GM23248 (cell line): Measurements from ENCODE around the gene MYRIP. TPM values are rescaled to one million over a fixed set of nuclear protein-coding genes. Genes with fewer than 3 reads are reported as not detected.
"Not testable (repeated sequence)": the region's sequence is repeated elsewhere in the genome, so short reads cannot be mapped to it uniquely, and the experiment has no call there.

Source experiments
- DNase-seq: peaks from one replicate; pipeline ENCODE4 v3.0.0-alpha.2; 2015
- H2AFZ ChIP-seq: fragments of 200-600 bp; sonication (generic); 2 replicates; pipeline ENCODE4 v1.6.1; 2016; ENCODE audit warnings: antibody characterized with exemption
- H3F3A ChIP-seq: fragments of 200-600 bp; sonication (generic); 2 replicates; pipeline ENCODE4 v1.6.1; 2016; ENCODE audit warnings: mild to moderate bottlenecking, antibody characterized with exemption, mixed run types; ENCODE audit not compliant: insufficient read depth
- H3K27ac ChIP-seq: fragments of 200-600 bp; sonication (generic); 2 replicates; pipeline ENCODE4 v1.5.1; 2016; ENCODE audit warnings: mild to moderate bottlenecking
- H3K27me3 ChIP-seq: fragments of 200-600 bp; sonication (generic); replicated peaks from 2 replicates; pipeline ENCODE4 v1.6.1; 2016; ENCODE audit warnings: mild to moderate bottlenecking; ENCODE audit not compliant: insufficient read depth
- H3K36me3 ChIP-seq: fragments of 200-600 bp; sonication (generic); 2 replicates; pipeline ENCODE4 v1.6.1; 2016; ENCODE audit warnings: low read depth, mild to moderate bottlenecking
- H3K4me1 ChIP-seq: fragments of 200-600 bp; sonication (generic); 2 replicates; pipeline ENCODE4 v1.6.1; 2016; ENCODE audit warnings: mild to moderate bottlenecking; ENCODE audit not compliant: insufficient read depth
- H3K4me2 ChIP-seq: fragments of 200-600 bp; sonication (generic); one replicate; pipeline ENCODE4 v1.6.1; 2016; ENCODE audit warnings: mild to moderate bottlenecking; ENCODE audit not compliant: unreplicated experiment
- H3K4me3 ChIP-seq: fragments of 200-600 bp; sonication (generic); 2 replicates; pipeline ENCODE4 v1.5.1; 2016; ENCODE audit warnings: mild to moderate bottlenecking
- H3K79me2 ChIP-seq: fragments of 200-600 bp; sonication (generic); 2 replicates; pipeline ENCODE4 v1.6.1; 2016; ENCODE audit warnings: mild to moderate bottlenecking; ENCODE audit not compliant: insufficient read depth
- H3K9ac ChIP-seq: fragments of 200-600 bp; sonication (generic); 2 replicates; pipeline ENCODE4 v1.6.1; 2016; ENCODE audit warnings: mild to moderate bottlenecking
- H3K9me2 ChIP-seq: fragments of 200-600 bp; sonication (generic); 2 replicates; pipeline ENCODE4 v1.6.1; 2016; ENCODE audit warnings: mixed run types, mild to moderate bottlenecking, moderate library complexity; ENCODE audit not compliant: insufficient read depth
- H3K9me3 ChIP-seq: fragments of 200-600 bp; sonication (generic); one replicate; pipeline ENCODE4 v1.6.1; 2017; ENCODE audit warnings: low read depth
- H4K20me1 ChIP-seq: fragments of 200-600 bp; sonication (generic); 2 replicates; pipeline ENCODE4 v1.6.0; 2016; ENCODE audit not compliant: insufficient read depth
- EZH2 ChIP-seq: fragments of 200-600 bp; sonication (generic); IDR thresholded peaks from 2 replicates; pipeline ENCODE4 v1.6.1; 2018; ENCODE audit warnings: antibody characterized with exemption, mild to moderate bottlenecking; ENCODE audit not compliant: insufficient read depth, poor library complexity, severe bottlenecking
- EZH2phosphoT487 ChIP-seq: fragments of 200-600 bp; sonication (generic); IDR thresholded peaks from 2 replicates; pipeline ENCODE4 v1.6.1; 2018; ENCODE audit warnings: antibody characterized with exemption, moderate library complexity, mild to moderate bottlenecking, low read depth; ENCODE audit not compliant: insufficient read depth
- WGBS, 2 experiments: methylation state at CpG; one replicate each; pipeline ENCODE4 v1.1.6; 2015 to 2017; ENCODE audit warnings: low lambda C conversion rate in 2 of 2, low coverage in 1 of 2; ENCODE audit errors: missing lambda C conversion rate in 2 of 2; 5-methylcytosine and 5-hydroxymethylcytosine counted together
- in situ Hi-C: fragments of 300-500 bp; cut with MboI; formaldehyde crosslinking; loops from 2 replicates; pipeline ENCODE4 v1.15.0; 2020
- polyA plus RNA-seq: library from polyadenylated mRNA; unstranded; fragments of >200 nt; fragmentation: Nextera tagmentation; extraction: Ambion mirVana; gene quantifications from 2 replicates; pipeline ENCODE4 v1.2.1, GENCODE V29; 2016
- total RNA-seq: library from RNA; depleted of rRNA; stranded (reverse); fragments of >200 nt; shearing (Covaris generic); gene quantifications from 2 replicates; pipeline ENCODE4 v1.2.3, GENCODE V29; 2014

MYRIP gene
- total and polyA plus RNA-seq, 2 experiments from 2014 or later = 0.11 to 0.32 TPM

DNA sequence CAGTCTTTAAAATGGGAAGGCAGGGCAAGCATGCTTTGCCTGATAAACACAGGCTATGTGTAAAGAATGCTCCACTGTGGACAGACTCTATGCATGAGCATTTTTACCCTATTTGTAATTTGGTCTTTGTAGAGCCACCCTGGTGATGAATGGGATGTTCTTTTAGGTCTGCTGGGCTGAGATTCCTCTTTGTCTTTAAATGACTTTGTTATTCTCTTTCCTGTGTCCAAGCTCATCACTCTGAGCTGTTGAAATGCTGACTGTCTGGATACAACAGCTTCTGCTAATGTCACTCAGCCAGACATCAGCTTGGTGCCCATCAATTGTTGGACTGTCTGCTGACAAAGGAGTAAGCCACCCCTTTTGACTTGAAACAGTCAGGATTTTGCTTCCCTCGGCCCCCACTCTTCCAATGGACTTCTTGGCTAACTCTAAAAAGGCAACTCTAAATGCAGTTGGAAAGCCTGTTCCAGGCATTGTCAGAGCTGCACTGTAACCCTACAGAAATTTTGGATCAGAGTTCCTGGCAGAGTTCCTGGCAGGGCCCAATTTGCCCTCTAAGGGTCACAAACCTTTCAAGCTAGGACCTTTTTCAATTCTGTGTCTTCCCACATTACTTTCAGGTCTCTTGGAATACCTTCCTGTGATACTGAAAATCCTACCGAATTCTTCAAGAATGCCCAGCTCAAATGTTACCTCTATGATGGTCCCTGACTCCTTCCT lies 459.6 kb downstream of the MYRIP start:
- no peak for DNase-seq

GRCh38 chr3:40278791-40279190 lies 469.4 kb downstream of the MYRIP start:
- TF ChIP-seq EZH2phosphoT487 = no peak
- no peak for TF ChIP-seq EZH2
- no peak overlapping the region for H3K4me3 ChIP-seq
- no peaks in the 10 kb centered on the region for H4K20me1 ChIP-seq
- H3K9me2 ChIP-seq = no peaks in the 10 kb centered on the region
- in situ Hi-C loops = no loop called here
- no peak overlapping the region for H3K27ac ChIP-seq
- H2AFZ ChIP-seq = no peak overlapping the region
- H3K36me3 ChIP-seq = no peaks in the 10 kb centered on the region
- H3K27me3 ChIP-seq = no peaks in the 10 kb centered on the region
- no peak for DNase-seq
- no peak overlapping the region for H3K9ac ChIP-seq
- 0 to 8% methylated on average over 1 of the region's 1 CpG for WGBS, 2 experiments
- no peak overlapping the region for H3K4me2 ChIP-seq
- H3K4me1 ChIP-seq = no peaks in the 10 kb centered on the region
- H3F3A ChIP-seq = no peaks in the 10 kb centered on the region
- no peaks in the 10 kb centered on the region for H3K9me3 ChIP-seq
- no peaks in the 10 kb centered on the region for H3K79me2 ChIP-seq

More for the DNA sequence above, 459.6 kb downstream of the MYRIP start:
- Histone ChIP-seq H3K9me3 (no peaks in the 10 kb centered on the region), H2AFZ (no peak overlapping the region), H3K27ac (no peak overlapping the region), H3K9ac (no peak overlapping the region), H3K27me3 (no peaks in the 10 kb centered on the region), H3K79me2 (no peaks in the 10 kb centered on the region), H3K4me3 (no peak overlapping the region), H3K9me2 (no peaks in the 10 kb centered on the region), H3K4me2 (no peak overlapping the region), H3F3A (no peaks in the 10 kb centered on the region), H3K4me1 (no peaks in the 10 kb centered on the region), H3K36me3 (no peaks in the 10 kb centered on the region), H4K20me1 (no peaks in the 10 kb centered on the region)
- 42% methylated on average over 2 of the region's 2 CpGs for WGBS, 2 experiments
- TF ChIP-seq EZH2 = no peak
- no peak for TF ChIP-seq EZH2phosphoT487
- in situ Hi-C loops = no loop called here

GRCh38 chr3:40281995-40282394 lies 472.6 kb downstream of the MYRIP start:
- Histone ChIP-seq H3K27ac (no peak overlapping the region), H3K4me1 (no peaks in the 10 kb centered on the region), H3K9me3 (no peaks in the 10 kb centered on the region), H3K27me3 (no peaks in the 10 kb centered on the region), H3K9ac (no peak overlapping the region), H3K36me3 (no peaks in the 10 kb centered on the region), H3K9me2 (no peaks in the 10 kb centered on the region), H3K4me3 (no peak overlapping the region), H3F3A (no peaks in the 10 kb centered on the region), H3K79me2 (no peaks in the 10 kb centered on the region), H2AFZ (no peak overlapping the region), H3K4me2 (no peak overlapping the region), H4K20me1 (no peaks in the 10 kb centered on the region)
- 47 to 54% methylated on average over 2 of the region's 2 CpGs for WGBS, 2 experiments
- in situ Hi-C loops = no loop called here
- no peak for DNase-seq
- TF ChIP-seq EZH2phosphoT487 = no peak
- TF ChIP-seq EZH2 = no peak

- H3F3A ChIP-seq, H3K4me1 ChIP-seq, H2AFZ ChIP-seq, H3K9me3 ChIP-seq, H3K9me2 ChIP-seq, H3K27me3 ChIP-seq, H4K20me1 ChIP-seq, H3K36me3 ChIP-seq, H3K79me2 ChIP-seq, H3K9ac ChIP-seq, in situ Hi-C loops, H3K27ac ChIP-seq, H3K4me3 ChIP-seq, DNase-seq, H3K4me2 ChIP-seq: not testable (repeated sequence)
- WGBS, 2 experiments = 83 to 86% methylated on average over 5 of the region's 5 CpGs
Measured at GRCh38 chr3:40283057-40283456, 473.6 kb downstream of the MYRIP start.

GRCh38 chr3:40287248-40287647 lies 477.8 kb downstream of the MYRIP start:
- Histone ChIP-seq H3K4me2 (no peak overlapping the region), H3K4me3 (no peak overlapping the region), H3K4me1 (no peaks in the 10 kb centered on the region), H3K36me3 (no peaks in the 10 kb centered on the region), H3K79me2 (no peaks in the 10 kb centered on the region), H3K9me3 (no peaks in the 10 kb centered on the region), H3F3A (no peaks in the 10 kb centered on the region), H3K27ac (no peak overlapping the region), H3K9ac (no peak overlapping the region), H3K9me2 (no peaks in the 10 kb centered on the region), H2AFZ (no peak overlapping the region), H3K27me3 (no peaks in the 10 kb centered on the region), H4K20me1 (no peaks in the 10 kb centered on the region)
- in situ Hi-C loops = no loop called here
- DNase-seq = no peak
- WGBS, 2 experiments = 95 to 98% methylated on average over 2 of the region's 2 CpGs
- TF ChIP-seq EZH2 = no peak
- TF ChIP-seq EZH2phosphoT487 = no peak
